HG02884 (cell line): ENCODE data around the gene DDX17.

ENCODE experiments used
- ATAC-seq: cut with Tn5 transposase; IDR thresholded peaks from one replicate; pipeline ENCODE4 v1.9.1; 2021; ENCODE audit warnings: mild to moderate bottlenecking, moderate library complexity; ENCODE audit not compliant: unreplicated experiment

Gene DDX17

DNA sequence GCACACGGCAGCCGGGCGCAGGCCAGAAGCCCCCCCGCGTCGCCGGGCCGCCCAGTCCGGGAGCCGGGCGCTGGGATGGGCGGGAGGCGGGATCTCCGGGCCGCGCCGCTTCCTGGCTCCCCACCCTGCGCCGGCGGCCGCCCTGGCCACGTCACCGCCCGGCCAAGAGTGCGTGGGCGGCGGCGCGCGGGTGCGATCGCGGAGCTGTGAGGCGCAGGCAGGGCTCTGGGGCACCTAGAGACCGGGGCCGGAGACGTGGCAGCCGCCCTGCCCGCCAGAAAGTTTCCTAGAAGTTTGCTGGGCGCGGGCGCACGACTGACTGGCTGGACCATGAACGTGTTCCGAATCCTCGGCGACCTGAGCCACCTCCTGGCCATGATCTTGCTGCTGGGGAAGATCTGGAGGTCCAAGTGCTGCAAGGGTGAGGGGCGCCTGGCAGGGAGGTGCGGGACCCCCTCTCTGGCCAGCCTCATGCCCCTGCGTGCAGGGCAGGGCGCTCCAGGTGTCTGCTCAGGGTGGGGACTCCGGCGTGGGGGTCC, 38.1 kb downstream of the DDX17 start, which contains the start of gene KDELR3:
Gene KDELR3, plus strand, starts transcription at position 193 of the 539 bp plus-strand sequence. Its CDS starts 138 bp downstream, at position 331.
- no peak for ATAC-seq

DNA sequence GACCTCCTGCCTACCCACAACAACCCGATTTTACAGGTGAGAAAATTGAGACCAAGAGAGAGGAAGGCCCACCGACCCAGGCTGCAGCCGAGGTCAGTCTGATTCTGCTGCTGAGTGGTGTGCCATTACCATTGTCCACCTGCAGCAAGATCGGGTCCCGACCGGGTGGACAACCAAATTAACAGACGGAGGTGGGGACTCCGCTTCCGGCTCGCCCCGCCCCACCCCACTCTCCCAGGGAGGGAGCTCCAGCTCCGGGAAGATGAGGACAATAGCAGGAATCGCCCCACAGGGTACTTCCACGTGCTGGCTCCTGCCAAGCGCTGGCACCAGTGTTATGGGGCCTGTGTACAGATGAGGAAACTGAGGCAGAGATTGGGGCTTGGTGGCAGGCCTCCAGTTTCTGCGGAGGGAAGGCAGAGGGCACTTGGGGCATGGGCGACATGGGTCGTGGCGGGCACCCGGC, 38.6 kb downstream of the DDX17 start:
- ATAC-seq: no peak

DNA sequence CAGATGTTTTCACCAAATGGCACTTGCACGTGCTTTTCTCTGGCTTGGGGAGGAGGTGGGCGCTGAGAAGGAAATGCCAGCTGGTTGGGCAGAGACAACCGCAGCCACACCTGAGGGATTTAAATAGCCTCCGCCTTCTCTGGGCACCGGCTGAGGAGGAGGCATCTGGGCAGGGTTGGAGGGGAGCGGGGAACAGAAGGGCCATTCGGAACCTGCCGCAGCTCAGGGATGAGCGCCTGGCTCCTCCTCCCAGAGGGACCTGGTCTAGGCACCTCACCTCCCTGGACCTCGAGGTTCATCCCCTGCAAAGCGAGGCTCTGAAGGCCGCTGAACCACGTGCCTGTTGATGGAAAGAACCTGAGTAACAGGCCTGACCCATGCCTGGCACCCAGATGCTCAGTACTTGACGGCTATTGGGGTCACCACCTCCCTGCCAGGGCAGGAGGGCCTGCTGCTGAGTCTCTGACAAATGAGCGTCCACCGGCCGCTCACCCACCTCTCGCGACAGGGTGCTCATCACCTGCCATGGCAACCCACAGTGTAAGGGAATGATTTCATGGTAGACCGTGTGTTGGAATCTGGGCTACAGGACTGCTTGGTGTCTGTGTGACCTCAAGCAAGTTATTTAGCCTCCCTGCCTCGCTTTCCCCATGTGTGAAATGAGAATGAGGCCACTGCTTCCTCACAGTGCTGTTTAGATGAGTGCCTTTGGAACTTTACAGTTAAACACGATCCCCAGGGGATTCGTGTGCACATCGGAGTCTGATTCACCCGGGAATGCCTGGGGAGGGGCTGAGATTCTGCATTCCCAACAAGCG, 40.2 kb downstream of the DDX17 start:
- no peak for ATAC-seq

DNA sequence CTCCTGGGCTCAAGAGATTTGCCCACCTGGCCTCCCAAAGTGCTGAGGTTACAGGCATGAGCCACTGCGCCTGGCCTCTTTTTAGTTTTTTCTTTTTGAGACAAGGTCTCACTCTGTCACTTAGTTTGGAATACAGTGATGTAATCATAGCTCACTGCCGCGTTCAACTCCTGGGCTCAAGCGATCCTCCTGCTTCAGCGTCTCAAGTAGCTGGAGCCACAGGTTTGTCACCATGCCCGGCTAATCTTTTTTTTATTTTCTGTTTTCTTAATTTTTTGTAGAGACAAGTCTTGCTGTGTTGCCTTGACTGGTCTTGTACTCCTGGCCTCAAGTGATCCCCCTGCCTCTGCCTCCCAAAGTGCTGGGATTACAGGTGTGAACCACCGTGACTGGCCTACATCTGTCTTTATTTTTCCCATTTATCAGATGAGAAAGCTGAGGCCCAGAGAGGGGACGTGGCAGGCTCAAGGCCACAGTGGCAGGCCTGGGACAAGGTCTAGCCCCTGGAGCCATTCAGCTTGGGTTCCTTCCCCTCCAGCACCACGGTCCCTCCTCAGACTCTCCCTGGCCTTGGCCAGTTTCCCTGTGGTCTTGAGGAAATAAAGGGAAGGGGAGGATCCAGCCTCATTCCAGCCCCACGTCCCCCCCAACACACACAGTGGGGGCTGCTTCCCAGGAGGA, 41.0 kb downstream of the DDX17 start:
- ATAC-seq: no peak

DNA sequence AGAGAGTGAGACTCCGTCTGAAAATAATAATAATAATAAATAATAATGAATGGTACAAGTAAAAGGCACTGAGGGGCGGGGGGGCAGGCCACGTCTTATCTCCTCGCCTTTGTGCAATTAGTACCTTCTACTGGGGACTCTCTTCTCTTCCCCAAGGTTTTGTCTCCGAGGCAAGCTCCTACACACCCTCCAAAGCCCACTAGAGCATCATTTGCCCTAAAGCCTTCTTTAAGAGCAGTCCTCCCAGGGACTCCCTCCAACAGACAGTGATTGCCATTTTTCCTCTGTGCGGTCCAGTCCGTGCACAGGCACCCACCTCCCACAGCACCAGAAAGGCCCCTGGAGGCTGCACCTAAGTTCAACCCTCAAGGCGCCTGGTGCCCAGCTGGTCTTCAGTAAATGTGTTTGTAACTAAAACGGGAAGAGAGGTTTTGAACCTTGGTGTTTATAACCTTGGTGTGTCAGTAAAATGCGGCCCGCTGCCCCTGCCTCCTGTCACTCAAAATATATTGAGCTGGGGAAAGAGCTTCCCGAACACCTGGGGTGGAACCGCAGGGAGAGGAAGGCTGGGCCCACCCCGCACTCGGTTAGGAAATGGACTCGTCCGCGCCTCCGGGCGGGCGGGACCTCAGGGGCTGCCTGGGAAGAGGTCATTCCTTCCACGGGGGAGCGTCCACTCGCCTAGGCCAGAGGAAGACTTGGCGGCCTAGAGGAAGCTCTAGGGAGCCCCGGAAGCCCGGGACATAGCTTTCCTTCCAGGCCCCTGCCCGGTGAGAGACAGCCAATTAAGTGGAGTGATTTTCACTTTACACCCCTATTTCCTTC, 42.9 kb downstream of the DDX17 start:
- ATAC-seq: no peak

DNA sequence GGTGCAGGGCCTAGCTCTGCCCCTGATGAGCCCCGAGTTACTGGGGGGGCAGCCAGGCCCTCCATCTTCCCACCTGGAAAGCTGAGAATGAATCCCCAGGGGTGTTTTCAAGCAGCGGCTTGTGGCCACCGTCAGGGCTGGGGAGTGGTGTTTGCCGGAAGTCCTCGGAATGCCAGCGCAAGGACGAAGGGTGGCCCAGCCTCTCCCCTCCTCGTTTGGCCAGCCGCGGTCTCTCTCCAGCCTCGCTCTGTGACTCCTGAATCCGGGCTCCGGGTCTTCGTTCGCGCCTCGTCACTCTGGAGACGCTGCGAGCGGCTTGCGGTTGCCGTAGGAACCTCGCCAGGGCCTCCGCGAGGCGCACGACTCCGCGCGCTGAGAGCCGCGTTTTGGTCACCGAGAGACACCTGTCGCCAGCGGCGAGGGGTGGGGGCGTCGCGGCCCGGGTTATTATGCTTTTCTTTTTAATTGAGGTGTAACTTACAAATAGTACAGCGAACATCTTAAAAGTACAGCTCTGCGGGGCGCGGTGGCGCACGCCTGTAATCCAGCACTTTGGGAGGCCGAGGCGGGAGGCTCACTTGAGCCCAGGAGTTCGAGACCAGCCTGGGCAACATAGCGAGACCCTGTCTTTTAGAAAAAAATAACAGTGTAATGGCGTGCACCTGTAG, 44.6 kb downstream of the DDX17 start:
- no peak for ATAC-seq

DNA sequence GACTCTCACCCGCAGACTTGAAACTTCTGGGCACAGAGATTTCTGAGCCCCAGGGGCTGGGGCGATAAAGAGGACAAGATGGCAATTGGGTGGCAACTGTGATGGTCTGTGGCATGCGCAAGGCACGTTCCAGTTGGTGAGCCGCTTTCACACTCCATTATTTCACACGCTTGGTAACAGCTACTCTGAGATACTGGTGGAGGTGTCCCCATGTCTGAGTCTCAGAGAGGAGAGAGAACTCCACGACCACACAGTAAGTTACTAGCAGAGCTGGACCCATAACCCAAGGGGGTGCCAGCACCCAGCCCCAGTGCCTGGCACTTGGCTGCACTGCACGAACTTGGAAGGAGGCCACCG, 45.1 kb downstream of the DDX17 start:
- ATAC-seq: no peak

DNA sequence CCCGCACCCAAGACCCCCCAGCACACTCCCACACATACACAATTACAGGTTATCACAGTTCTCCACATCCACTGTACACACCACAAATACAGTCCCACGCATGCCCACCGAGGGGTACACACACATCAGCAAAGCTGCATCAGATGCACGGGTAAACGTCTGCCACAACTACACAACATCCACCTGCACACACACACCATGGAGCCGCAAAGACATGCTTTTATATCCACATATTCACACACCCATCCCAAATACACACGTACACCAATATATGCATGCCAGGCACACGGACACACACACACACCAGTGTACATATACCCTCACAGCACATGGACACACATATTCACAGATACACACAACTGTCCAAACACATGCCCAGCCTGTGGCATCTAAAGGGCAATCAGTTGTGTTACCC, 45.7 kb downstream of the DDX17 start:
- no peak for ATAC-seq

DNA sequence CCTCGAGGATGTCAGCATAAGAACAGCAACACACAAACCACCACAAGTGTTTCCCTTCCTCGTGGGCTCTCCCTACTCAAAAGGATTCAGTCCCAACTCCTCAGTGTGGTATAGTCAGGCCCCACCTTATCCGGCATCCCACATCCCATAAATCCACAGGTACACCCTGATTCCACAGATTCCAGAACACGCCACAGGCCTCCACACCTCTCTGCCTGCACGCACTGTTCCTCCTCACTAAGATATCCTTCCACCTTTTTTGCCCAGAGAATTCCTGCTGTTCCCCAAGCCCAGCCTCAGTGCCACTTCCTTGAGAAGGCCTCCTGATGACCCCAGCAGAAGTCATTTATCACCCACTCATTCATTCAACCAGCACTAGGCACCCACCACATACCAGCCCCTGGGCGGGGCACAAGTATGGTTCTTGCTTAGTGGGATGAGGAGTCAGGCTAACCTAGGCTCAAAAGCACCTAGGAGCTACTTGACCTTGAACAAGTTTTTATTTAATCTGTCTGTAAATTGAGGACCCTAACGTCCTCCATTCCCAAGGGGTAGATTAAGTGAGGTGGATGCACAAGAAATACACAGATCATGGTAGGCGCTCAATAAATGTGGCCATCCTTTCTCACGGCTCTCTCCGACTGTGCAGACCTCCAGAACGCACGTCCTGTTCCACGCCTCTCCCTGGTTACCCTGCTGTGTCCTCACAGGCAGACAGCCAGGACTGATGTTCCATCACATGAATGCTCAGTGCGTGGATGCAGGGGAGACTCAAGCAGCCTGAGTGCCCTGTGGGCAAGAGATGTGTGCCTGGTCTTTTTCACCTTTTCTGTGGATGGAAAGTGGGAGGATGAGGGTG, 49.0 kb downstream of the DDX17 start:
- ATAC-seq: no peak

DNA sequence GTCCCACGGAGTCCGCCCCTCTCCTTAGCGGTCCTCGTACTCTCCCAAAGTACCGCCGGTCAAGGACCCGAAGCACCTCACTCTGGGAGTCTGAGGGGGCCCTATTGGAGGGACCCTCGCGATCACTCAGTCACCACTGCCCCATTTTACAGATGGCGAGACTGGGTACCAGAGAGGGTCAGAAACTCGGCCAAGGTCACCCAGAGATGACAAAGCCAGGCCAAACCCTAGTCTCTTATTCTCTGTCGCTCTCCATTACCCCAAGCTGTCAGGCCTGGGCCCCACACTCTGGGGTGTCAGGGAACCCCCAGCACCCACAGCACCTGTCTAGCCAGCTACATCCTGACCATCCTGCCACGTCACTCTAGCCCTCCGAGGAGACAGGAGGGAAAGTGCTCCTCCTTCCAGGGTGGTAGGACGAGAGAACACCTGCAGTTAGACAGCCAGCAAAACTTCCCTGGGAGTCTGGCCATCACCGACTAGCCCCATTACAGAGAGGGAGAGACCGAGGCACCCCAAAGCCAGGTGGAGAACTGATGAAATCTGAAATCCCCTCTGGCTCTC, 49.8 kb downstream of the DDX17 start:
- ATAC-seq: no peak

DNA sequence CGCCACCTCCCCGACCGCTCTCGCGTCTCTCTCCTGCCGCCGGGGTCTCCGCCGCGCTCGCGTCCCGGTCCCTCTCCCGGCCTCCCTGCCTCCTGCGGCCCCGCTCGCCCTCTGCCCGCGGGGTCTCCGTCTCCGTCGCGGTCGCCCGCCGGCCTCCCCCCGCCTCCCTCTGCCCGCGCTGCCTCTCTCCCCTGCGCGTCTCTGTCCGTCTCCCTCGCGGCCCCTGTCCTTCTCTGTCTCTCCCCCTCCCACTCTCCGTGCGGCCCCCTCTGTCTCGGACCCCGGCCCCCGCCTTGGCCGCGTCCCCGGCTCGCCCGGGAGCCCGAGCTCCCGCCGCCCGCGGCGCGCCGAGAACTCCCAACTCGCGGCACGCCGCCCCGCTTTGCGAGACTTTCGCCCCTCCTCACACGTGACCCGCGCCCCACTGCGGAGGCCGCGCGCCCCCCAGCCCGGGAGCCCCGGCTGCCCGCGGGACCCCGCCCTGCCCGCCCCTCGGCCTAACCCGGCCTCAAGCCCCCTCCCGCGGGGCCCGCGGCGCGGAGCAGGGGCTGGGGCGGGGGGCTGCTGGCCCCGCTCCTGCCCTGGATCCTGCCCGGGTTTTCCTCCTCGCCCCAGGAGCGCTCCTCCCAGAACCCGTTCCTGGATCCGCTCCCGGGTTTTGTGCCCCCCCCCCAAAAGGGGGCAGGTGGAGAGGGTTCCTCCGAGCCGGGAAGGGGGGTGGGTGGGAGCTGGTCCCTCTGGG, 50.4 kb downstream of the DDX17 start:
- ATAC-seq: no peak

DNA sequence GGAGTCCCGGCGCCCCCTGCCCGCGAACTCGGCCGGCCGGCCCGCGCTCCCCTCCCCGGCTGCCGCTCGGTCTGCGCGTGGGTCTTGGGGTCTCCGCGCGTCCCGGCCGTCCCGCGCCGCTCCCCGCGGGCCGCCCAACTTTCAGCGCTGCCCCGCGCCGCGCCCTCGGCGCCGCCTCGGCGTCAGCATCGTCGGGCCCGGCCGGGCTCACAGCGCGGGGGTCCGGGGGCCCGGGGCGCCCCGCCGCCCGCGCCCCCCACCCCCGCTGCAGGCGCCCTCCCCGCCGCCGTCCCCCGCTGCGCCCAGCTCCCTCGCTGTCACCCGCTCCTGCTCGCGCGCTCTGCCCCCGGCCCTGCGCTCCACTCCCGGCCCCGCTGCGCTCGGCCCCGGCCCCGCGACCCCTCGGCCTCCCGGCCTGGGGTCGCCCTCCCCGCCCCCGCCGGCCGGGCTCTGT, 51.0 kb downstream of the DDX17 start, which contains the start of gene KCNJ4:
Gene KCNJ4, minus strand, starts transcription at position 124 of the 454 bp plus-strand sequence. CDS start 27,067 bp downstream, outside the sequence.
- no peak for ATAC-seq

DNA sequence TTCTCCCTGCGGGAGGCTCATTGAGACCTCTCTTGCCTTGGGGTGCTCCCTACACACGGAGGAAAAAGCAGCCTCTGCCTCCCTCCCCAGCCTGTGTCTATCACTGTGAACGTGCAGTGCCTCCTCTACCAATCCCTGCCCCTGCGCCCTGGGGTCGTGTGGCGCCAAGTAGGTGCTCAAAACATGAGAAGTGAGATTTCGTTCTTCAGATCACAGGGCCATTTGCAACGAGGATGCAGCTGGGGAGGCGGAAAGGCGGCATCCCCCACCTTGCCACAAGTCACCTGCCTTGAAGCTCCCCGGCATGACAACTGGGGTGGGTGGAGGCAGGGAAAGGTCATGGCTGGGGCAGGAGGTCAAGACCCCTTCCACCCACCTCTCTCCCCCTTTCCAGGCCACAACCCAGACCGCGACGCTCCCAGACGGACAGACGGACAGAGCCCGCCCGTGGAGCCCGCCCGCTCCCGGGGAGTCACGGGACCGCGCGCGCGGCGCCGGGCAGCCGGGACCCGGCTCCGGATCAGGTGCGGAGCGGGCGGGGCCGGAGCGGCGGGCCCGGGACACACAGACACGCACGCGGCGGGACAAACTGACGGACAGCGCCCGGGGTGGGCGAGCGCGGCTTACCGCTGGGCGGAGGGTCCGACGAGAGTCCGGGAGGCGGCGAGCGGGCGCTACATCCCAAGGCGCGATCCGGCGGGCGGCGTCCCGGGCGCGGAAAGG, 51.6 kb downstream of the DDX17 start:
- ATAC-seq: no peak

DNA sequence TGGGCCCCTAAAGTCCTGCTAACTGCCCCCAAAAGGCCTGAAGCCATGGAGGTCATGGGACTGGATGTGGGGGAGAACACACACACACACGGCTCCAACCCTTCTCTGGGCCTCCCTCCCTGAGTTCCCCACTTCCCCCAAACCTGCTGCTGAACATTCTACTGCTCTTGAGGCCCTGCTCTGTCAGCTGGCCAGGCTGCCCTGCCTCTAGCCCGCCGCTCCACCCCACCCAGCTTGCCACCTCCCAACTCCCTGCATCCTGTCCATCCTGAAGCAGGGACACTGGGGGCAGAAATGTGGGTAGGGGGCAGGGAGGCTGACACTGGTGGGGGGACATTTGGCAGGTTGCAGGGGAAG, 52.1 kb downstream of the DDX17 start:
- no peak for ATAC-seq

DNA sequence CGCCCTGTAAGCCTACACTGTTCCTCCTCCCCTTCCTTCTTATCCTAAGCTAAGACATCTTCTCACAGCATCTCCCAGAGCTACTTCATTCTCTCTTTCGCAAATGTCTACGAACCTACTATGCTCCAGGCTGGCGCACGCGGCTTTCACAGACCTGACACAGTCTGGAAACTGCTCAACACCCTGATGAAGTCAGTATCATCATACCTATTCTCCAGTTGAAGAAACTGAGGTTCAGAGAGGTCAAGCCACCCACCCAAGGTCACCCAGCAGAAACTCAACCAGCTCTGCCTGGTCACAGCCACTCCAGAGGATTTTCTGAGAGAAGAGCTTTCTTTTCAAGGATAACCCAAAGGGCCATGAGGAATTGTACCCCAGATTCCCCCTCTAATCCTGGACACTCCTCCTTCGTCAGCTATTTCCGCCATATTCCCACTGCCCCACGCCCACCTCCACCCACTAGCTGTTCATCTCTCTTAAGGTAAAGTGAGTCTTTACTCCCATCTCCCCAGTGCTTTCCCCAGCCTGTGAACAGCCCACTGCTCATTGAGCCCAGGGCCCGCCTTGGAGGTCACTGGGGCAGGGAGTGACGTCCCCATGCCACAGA, 52.9 kb downstream of the DDX17 start:
- no peak for ATAC-seq

DNA sequence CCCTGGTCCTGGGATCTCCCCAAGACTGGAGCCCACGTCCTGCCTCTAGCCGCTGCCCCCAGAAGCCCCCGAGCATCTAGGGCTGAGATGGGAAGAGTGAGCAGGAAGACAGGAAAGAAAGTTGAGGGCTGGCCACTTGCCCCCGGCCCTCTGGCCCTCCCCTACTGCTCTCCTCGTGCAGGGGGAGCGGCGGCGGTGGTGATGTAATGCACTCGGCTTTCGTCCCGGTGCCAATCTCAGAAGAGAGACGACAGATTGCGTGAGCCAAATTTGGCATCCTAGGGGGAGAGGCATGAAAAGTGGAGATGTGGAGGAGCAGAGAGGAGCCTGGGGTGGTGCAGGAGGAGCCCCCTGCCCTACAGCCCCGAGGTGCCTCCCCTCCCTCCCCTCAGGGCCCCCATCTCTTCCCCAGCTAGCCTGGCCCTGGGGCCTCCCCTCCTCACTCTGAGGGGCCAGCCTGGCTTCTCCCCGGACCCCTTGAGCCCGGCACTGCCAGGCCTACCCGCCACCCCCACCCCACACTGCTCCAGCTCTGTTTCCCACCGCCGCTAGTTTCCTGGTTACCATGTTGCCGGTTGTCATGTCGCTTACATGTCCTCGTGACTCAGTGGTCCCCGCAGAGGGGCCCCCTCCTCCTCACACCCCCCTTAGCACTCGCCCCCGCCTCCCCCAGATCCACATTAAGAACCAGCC, 53.6 kb downstream of the DDX17 start:
- no peak for ATAC-seq

DNA sequence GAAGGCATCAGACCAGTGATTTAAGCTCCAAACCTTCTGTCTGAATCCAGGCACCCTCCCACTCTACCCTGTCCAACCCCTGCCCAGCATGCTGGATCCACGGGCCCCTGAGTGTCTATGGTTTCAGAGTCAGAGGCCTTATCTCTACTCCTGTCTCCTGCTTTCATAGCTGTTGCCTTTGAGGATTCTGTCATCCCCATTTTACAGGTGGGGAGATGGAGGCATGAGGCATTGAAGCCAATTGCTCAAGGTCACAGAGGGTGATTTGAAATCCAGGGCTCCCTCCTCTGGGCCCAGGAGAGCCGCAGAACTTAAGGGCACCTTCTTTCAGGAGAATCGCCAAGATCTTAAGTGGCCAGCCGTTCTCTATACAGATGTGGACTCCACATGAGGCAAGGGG, 54.2 kb downstream of the DDX17 start:
- no peak for ATAC-seq
